GM10248 (cell line): ENCODE data around the gene CRTAC1.

Experiments
- CTCF ChIA-PET: fragments of 300-600 bp; sonication (Branson Sonifier 250); formaldehyde crosslinking; extraction: SDS; loops from one replicate; lab custom pipeline; 2021; ENCODE audit warnings: antibody characterized with exemption; lab: Yijun Ruan, JAX
- POLR2A ChIA-PET: fragments of 350-650 bp; sonication (Branson Sonifier 250); formaldehyde crosslinking; extraction: SDS; loops from one replicate; lab custom pipeline; 2020; ENCODE audit warnings: antibody characterized with exemption; lab: Yijun Ruan, JAX
- DNase-seq: peaks from one replicate; pipeline ENCODE4 v3.0.0; 2012; ENCODE audit errors: extremely low spot score
- CTCF ChIP-seq: IDR thresholded peaks from 2 replicates; pipeline ENCODE4 v1.5.1; 2012; ENCODE audit warnings: mild to moderate bottlenecking, low read depth; ENCODE audit errors: extremely low read depth, missing control alignments, control extremely low read depth

The CRTAC1 gene

DNA sequence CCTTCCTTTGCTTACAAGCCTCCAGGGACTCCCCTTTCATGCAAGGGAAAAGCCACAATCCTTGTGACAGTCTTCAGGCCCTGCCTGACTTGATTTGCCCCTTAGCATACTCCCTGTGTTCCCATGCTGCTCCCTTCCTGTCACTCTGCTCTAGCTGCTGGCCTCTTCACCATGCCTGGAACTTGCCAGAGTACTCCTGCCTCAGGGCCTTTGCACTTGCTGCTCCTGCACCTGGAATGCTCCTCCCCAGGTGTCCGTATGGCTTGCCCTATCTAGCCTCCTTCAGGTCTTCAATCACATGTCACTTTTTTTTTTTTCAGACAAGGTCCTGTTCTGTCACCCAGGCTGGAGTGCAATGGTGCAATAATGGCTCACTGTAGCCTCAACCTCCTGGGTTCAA is 203.5 kb downstream of the CRTAC1 start:
- POLR2A ChIA-PET, result no interaction called here
- CTCF ChIA-PET, result no interaction called here
- TF ChIP-seq CTCF, result no peak
- DNase-seq, result no peak

GRCh38 chr10:97825020-97825760 is 205.2 kb downstream of the CRTAC1 start:
- CTCF ChIA-PET, result no interaction called here
- DNase-seq, result no peak
- POLR2A ChIA-PET, result no interaction called here
- TF ChIP-seq CTCF, result no peak

DNA sequence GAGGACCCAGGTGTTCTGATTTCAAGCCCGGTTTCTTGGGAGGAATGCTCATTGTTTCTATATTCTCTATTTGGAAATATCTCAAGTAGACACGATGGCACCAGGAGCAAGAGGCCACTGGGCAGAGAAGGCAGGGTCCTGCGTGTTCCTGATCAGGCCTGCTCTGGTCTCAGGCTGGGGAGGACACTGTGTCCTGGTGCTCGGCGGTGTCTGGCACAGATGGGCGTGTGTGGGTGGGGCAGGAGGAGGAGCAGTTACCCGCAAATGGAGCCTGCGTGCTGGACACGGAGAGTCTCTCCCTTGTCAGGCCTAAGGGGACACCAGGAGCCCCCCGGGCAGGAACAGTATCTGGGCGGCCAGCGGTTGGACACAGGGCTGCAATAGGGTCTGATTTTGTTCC is 206.7 kb downstream of the CRTAC1 start:
- ChIA-PET CTCF (no interaction called here), POLR2A (no interaction called here)
- DNase-seq, result no peak
- TF ChIP-seq CTCF, result no peak

DNA sequence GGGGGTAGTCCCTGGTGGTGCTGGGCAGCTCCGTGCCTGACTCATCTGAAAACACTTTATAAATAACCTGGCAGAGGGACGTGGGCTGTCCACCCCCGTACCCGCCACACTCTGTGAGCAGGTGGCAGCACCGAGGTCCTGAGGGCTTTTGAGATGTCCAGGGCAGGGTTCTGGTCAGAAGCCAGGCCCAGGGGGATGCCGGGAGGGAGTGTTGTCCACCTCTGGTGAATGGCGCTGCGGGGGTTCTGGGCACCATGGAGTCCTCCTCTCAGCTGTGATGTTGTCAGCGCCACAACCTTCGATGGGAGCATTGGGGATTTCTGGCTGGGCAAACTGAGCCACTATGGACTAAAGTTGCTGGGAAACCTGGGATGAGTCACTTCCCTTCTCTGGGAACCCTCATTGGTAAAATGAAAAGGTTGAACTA is 208.1 kb downstream of the CRTAC1 start:
- TF ChIP-seq CTCF, result no peak
- CTCF ChIA-PET, result no interaction called here
- POLR2A ChIA-PET, result no interaction called here

GRCh38 chr10:97821308-97822038 is 208.9 kb downstream of the CRTAC1 start:
- ChIA-PET CTCF (no interaction called here), POLR2A (no interaction called here)
- TF ChIP-seq CTCF, result no peak
- DNase-seq, result no peak

More for the DNA sequence above, 208.1 kb downstream of the CRTAC1 start:
- no peak for DNase-seq

DNA sequence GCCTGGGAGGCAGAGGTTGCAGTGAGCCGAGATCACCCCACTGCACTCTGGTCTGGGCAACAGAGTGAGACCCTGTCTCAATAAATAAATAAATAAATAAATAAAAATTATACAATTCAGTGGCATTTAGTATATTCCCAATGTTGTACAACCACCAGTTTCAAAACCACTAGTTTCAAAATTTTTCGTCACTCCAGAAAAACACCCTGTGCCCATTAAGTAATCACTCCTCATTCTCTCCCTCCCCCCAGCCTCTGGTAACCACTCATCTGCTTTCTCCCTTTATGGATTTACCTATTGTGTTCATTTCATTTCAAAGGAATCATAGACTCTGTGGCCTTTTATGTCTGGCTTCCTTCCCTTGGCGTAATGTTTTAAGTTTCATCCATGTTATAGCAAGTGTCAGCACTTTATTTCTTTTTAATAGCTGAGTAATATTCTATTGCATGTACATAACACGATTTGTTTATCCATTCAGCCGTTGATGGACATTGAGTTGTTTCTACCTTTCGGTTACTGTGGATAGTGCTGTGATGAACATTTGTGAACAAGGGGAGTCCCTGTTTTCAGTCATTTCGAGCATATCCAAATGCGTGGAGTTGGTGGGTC is 210.2 kb downstream of the CRTAC1 start:
- TF ChIP-seq CTCF, result no peak
- CTCF ChIA-PET, result no interaction called here
- POLR2A ChIA-PET, result no interaction called here
- no peak for DNase-seq
